Measurements from ENCODE around the gene RASAL1. TPM values are rescaled to one million over a fixed set of nuclear protein-coding genes. Genes with fewer than 3 reads are reported as not detected.

Gene RASAL1
- polyA plus RNA-seq, 3 donors, result not detected

GRCh38 chr12:113130457-113131135, 5.0 kb downstream of the RASAL1 start:
- no peak for DNase-seq
- Mint-ChIP-seq H3K27ac (peak overlapping the region in 2 of 7 donors; percentile 9 to 69), H3K4me1 (peaks cover 5% of the 10 kb centered on the region), H3K36me3 (no peaks in the 10 kb centered on the region), H3K27me3 (ENCODE audit: low read depth in 3 of 3) (peaks cover 18 to 44% (median 19%) of the 10 kb centered on the region in 3 donors), H3K9me3 (peaks cover 0 to 3% (median 0%) of the 10 kb centered on the region in 7 donors), H3K4me3 (no peak overlapping the region)
- Histone ChIP-seq H3K4me3 (replicated peaks in 1 of 3; ENCODE audit: low read depth in 2 of 3, low read length in 3 of 3) (no peak overlapping the region), H3K4me1 (ENCODE audit: control insufficient read depth in 1 of 2, insufficient read depth in 2 of 2, low read length in 2 of 2) (peaks cover 0 to under 1% of the 10 kb centered on the region in 2 donors), H3K79me2 (ENCODE audit: insufficient read depth, low read length) (no peaks in the 10 kb centered on the region), H3K27ac (ENCODE audit: low read depth in 1 of 2, low read length in 2 of 2) (no peak overlapping the region), H3K9me3 (replicated peaks in 1 of 2; ENCODE audit: control insufficient read depth in 1 of 2, insufficient read depth in 1 of 2, low read length in 2 of 2) (no peaks in the 10 kb centered on the region), H2AFZ (ENCODE audit: insufficient read depth, low read depth, low read length, poor library complexity, severe bottlenecking) (no peak overlapping the region), H4K20me1 (ENCODE audit: insufficient read depth, low read length) (no peaks in the 10 kb centered on the region), H3K36me3 (replicated peaks in 1 of 2; ENCODE audit: control insufficient read depth in 1 of 2, insufficient read depth in 2 of 2, low read length in 2 of 2) (no peaks in the 10 kb centered on the region), H3K9ac (ENCODE audit: insufficient read depth, low read length, poor library complexity, severe bottlenecking) (no peak overlapping the region), H3K27me3 (ENCODE audit: control insufficient read depth in 2 of 2, insufficient read depth in 2 of 2, low read length in 2 of 2) (peaks cover 0 to 15% of the 10 kb centered on the region in 2 donors), H3K4me2 (replicated peaks; ENCODE audit: extremely low read depth, low read length, poor library complexity, severe bottlenecking) (no peak overlapping the region)
- WGBS (ENCODE audit: insufficient coverage), result 80% methylated on average over 10 of the region's 18 CpGs
- peak; percentile 11 for TF ChIP-seq CTCF (IDR thresholded peaks at IDR 0.05)
- intact Hi-C loops (cut with micrococcal nuclease), result no loop called here

- Histone ChIP-seq H3K4me2 (replicated peaks; ENCODE audit: extremely low read depth, low read length, poor library complexity, severe bottlenecking) (no peak overlapping the region), H3K4me1 (ENCODE audit: control insufficient read depth in 1 of 2, insufficient read depth in 2 of 2, low read length in 2 of 2) (no peaks in the 10 kb centered on the region), H3K27me3 (ENCODE audit: control insufficient read depth in 2 of 2, insufficient read depth in 2 of 2, low read length in 2 of 2) (peaks cover 0 to 8% of the 10 kb centered on the region in 2 donors), H3K27ac (ENCODE audit: low read depth in 1 of 2, low read length in 2 of 2) (no peak overlapping the region), H3K79me2 (ENCODE audit: insufficient read depth, low read length) (no peaks in the 10 kb centered on the region), H3K9ac (ENCODE audit: insufficient read depth, low read length, poor library complexity, severe bottlenecking) (no peak overlapping the region), H3K36me3 (replicated peaks in 1 of 2; ENCODE audit: control insufficient read depth in 1 of 2, insufficient read depth in 2 of 2, low read length in 2 of 2) (no peaks in the 10 kb centered on the region), H3K4me3 (replicated peaks in 1 of 3; ENCODE audit: low read depth in 2 of 3, low read length in 3 of 3) (no peak overlapping the region), H2AFZ (ENCODE audit: insufficient read depth, low read depth, low read length, poor library complexity, severe bottlenecking) (no peak overlapping the region), H4K20me1 (ENCODE audit: insufficient read depth, low read length) (no peaks in the 10 kb centered on the region), H3K9me3 (replicated peaks in 1 of 2; ENCODE audit: control insufficient read depth in 1 of 2, insufficient read depth in 1 of 2, low read length in 2 of 2) (no peaks in the 10 kb centered on the region)
- Mint-ChIP-seq H3K4me3 (no peak overlapping the region), H3K9me3 (no peaks in the 10 kb centered on the region), H3K27me3 (ENCODE audit: low read depth in 3 of 3) (peaks cover 11 to 37% (median 12%) of the 10 kb centered on the region in 3 donors), H3K27ac (peak overlapping the region in 1 of 7 donors; percentile 9), H3K36me3 (no peaks in the 10 kb centered on the region), H3K4me1 (peaks cover 2% of the 10 kb centered on the region)
- WGBS (ENCODE audit: insufficient coverage), result 86% methylated on average over 17 of the region's 17 CpGs
- TF ChIP-seq CTCF (IDR thresholded peaks at IDR 0.05), result no peak
- intact Hi-C loops (cut with micrococcal nuclease), result no loop called here
- no peak for DNase-seq
Observed at GRCh38 chr12:113129664-113130456, 5.7 kb downstream of the RASAL1 start.
